ENCODE data around the gene MAD1L1.

MAD1L1 gene

DNA sequence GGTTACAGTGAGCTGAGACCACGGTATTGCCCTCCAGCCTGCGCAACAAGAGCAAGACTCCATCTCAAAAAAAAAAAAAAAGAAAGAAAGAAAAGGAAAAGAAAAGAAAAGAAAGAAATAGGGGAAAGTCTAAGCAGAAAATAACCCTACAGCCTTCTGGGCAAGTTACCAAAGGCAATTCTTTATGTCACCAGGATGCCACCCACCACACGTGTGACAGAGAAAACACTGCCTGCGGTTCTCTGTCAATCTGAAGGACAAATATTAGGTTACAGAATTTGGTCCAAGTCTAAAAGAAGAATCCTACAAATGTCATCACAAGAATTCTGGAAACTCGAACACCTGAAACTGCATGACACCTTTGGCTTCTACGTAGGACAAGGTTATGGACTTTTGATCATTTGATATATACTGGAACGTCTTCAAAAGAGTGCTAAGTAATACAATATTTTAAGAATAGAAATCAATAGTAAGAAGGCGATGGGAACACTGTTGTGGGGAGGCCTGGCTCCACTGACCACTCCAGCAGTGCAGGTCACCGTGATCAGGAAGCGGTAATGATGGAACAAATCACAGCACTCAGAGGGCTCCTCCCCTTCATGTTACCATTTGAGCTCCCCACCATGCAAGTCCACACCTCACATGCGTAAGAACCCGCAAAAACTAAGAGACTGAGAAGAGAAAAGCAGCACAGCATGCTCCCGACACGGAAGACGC, 75.8 kb downstream of the MAD1L1 start:
- TF ChIP-seq, protein P1, sequence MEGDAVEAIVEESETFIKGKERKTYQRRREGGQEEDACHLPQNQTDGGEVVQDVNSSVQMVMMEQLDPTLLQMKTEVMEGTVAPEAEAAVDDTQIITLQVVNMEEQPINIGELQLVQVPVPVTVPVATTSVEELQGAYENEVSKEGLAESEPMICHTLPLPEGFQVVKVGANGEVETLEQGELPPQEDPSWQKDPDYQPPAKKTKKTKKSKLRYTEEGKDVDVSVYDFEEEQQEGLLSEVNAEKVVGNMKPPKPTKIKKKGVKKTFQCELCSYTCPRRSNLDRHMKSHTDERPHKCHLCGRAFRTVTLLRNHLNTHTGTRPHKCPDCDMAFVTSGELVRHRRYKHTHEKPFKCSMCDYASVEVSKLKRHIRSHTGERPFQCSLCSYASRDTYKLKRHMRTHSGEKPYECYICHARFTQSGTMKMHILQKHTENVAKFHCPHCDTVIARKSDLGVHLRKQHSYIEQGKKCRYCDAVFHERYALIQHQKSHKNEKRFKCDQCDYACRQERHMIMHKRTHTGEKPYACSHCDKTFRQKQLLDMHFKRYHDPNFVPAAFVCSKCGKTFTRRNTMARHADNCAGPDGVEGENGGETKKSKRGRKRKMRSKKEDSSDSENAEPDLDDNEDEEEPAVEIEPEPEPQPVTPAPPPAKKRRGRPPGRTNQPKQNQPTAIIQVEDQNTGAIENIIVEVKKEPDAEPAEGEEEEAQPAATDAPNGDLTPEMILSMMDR (IDR thresholded peaks at IDR 0.05), result no peak
- no peak for DNase-seq
- peak overlapping the region; percentile 74 for H3K27ac Mint-ChIP-seq
- no peaks in the 10 kb centered on the region for H3K9me3 Mint-ChIP-seq
- no peak overlapping the region for H3K4me3 Mint-ChIP-seq
- H3K4me1 Mint-ChIP-seq, result peaks cover 64% of the 10 kb centered on the region
- H3K36me3 Mint-ChIP-seq (ENCODE audit: low read depth), result peaks cover 29% of the 10 kb centered on the region
- no peaks in the 10 kb centered on the region for H3K27me3 Mint-ChIP-seq (ENCODE audit: low read depth, poor library complexity)

DNA sequence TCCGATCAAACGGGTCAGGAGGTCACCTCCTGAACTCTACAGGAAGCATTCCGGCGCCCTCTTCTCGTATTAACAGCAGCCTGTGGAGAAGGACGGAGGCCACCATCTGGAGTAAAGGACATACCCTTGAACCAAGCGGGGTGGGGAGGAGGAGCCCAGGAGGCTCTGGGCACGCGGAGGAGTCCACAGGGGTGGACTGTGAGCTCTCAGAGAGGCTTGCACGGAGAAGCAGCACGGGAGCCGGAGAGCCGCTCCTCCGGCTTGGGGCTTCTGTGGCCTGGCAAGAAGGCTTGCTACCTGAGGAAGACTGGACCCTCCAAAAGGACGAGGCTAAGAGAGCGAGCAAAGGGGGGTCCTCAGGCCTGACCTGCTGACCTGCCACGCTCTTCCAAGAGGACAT, 77.9 kb downstream of the MAD1L1 start:
- H3K27me3 Mint-ChIP-seq (ENCODE audit: low read depth, poor library complexity), result no peaks in the 10 kb centered on the region

DNA sequence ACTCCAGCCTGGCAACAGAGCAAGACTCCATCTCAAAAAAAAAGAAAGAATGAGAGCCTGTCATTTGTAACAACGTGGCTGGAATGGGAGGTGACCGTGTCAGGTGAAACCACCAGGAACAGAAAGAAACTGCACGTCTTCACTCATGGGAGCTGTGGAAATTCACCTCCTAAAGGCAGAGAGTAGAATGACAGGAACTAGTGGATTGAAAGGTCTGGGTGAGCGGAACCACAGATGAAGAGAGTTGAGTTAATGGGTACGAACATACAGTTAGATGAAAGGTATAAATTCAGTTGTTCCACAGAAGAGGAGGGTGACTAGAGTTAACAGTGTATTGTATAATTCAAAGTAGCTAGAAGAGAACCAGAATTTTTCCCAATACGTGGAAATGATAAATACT, 78.6 kb downstream of the MAD1L1 start:
- TF ChIP-seq, protein P1 (IDR thresholded peaks at IDR 0.05), result no peak
- Mint-ChIP-seq H3K36me3 (ENCODE audit: low read depth) (peaks cover 29% of the 10 kb centered on the region), H3K4me1 (peaks cover 80% of the 10 kb centered on the region), H3K4me3 (no peak overlapping the region), H3K9me3 (no peaks in the 10 kb centered on the region), H3K27ac (no peak overlapping the region), H3K27me3 (ENCODE audit: low read depth, poor library complexity) (no peaks in the 10 kb centered on the region)
- no peak for DNase-seq

More for the DNA sequence above, 77.9 kb downstream of the MAD1L1 start:
- peaks cover 82% of the 10 kb centered on the region for H3K4me1 Mint-ChIP-seq
- H3K9me3 Mint-ChIP-seq, result no peaks in the 10 kb centered on the region
- DNase-seq, result no peak
- no peak overlapping the region for H3K4me3 Mint-ChIP-seq
- H3K27ac Mint-ChIP-seq, result peak overlapping the region; percentile 80
- H3K36me3 Mint-ChIP-seq (ENCODE audit: low read depth), result peaks cover 29% of the 10 kb centered on the region
- TF ChIP-seq, protein P1 (IDR thresholded peaks at IDR 0.05), result no peak

DNA sequence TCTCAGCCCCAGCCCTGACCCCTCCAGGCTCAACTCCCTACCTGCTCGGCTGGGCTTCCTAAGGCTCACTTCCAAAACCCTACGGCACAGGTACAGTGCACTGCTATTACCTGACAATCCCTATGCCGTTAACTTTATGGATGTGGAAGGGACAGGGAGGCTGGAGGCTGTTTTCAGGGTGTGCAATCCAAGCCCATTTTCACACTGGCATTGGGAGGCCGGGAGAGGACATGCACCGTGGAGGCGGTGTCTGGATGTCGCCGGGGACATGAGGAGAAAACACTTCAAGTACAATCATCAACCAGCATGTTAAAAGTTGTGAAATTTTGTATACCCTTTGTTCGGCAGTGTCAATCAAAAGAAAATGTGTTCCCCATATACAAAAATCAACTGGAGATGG, 80.1 kb downstream of the MAD1L1 start:
- Mint-ChIP-seq H3K27me3 (ENCODE audit: low read depth, poor library complexity) (no peaks in the 10 kb centered on the region), H3K9me3 (no peaks in the 10 kb centered on the region), H3K36me3 (ENCODE audit: low read depth) (peaks cover 29% of the 10 kb centered on the region), H3K27ac (peak overlapping the region; percentile 22), H3K4me3 (no peak overlapping the region), H3K4me1 (peaks cover 65% of the 10 kb centered on the region)
- DNase-seq, result no peak
- TF ChIP-seq, protein P1 (IDR thresholded peaks at IDR 0.05), result no peak

DNA sequence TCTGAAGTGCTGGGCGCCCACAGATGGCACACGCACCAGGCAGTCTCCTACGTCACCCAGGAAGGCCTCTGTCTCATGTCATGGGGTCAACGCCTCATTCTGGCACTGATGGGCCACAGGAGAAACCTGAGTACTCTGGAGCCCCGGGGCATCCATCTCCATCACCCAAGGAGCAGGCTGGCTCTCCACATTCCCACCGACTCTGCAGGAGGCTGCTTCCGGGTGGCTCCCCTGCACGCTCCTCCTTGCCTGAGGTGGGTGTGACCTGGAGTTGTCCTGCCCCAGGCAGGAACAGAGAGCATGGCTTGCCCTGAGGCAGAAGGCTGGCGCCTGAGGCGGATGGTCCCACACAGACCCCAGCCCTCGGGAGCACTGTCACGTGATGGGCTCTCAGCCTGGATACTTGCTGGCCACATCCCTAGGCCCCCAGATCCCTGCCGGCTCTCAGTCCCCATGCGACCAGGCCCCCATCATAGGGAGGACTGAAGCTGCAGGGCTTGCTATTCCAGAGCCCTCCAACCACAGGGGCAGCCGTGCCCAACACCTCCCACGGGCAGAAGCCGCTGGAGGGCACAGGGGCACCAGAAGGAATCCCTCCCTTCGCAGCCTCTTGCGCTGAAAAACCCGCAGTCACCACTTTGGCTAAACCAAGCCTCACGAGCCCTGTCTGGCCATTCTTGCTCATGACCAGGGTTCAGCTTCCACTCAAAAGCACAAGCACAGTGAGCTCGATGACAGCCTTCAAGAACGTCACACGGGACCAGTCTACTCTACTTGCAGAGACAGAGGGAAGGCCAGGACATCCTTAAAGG, 80.7 kb downstream of the MAD1L1 start:
- TF ChIP-seq, protein P1 (IDR thresholded peaks at IDR 0.05), result no peak
- peak overlapping the region; percentile 22 for H3K27ac Mint-ChIP-seq
- no peak for DNase-seq
- H3K27me3 Mint-ChIP-seq (ENCODE audit: low read depth, poor library complexity), result no peaks in the 10 kb centered on the region
- peaks cover 59% of the 10 kb centered on the region for H3K4me1 Mint-ChIP-seq
- peaks cover 29% of the 10 kb centered on the region for H3K36me3 Mint-ChIP-seq (ENCODE audit: low read depth)
- H3K4me3 Mint-ChIP-seq, result no peak overlapping the region
- no peaks in the 10 kb centered on the region for H3K9me3 Mint-ChIP-seq

All from nephron progenitor cell (in vitro differentiated cells).